ENCODE data around the gene MCRIP2. TPM values are rescaled to one million over a fixed set of nuclear protein-coding genes. Genes with fewer than 3 reads are reported as not detected.

MCRIP2 gene
- total RNA-seq, 1 experiment from 2014 or later: 18.6 TPM

GRCh38 chr16:695355-696089 lies 53.9 kb downstream of the MCRIP2 start:
- no peak for DNase-seq (ENCODE audit: low read depth)

Other genes with a start within 250 kb of the MCRIP2 start
- 72.3 and 76.0 TPM in 2 replicates for gene NME4, start 244.6 kb upstream of the MCRIP2 start, total RNA-seq (2014; rRNA removed; shearing (Covaris generic))
- 8.9 and 10.1 TPM in 2 replicates for gene DECR2, start 239.9 kb upstream of the MCRIP2 start, total RNA-seq (2014; rRNA removed; shearing (Covaris generic))
- 6.5 and 10.1 TPM in 2 replicates for gene RAB11FIP3, start 216.2 kb upstream of the MCRIP2 start, total RNA-seq (2014; rRNA removed; shearing (Covaris generic))
- 7.1 and 14.9 TPM in 2 replicates for gene CAPN15, start 114.1 kb upstream of the MCRIP2 start, total RNA-seq (2014; rRNA removed; shearing (Covaris generic))
- not detected in 2 replicates for gene PRR35, start 81.4 kb upstream of the MCRIP2 start, total RNA-seq (2014; rRNA removed; shearing (Covaris generic))
- gene NHLRC4, start 74.8 kb upstream of the MCRIP2 start, total RNA-seq (2014; rRNA removed; shearing (Covaris generic)): 0.24 and 0.29 TPM in 2 replicates
- 14.9 and 16.2 TPM in 2 replicates for gene PIGQ, start 71.9 kb upstream of the MCRIP2 start, total RNA-seq (2014; rRNA removed; shearing (Covaris generic))
- gene RAB40C, start 51.8 kb upstream of the MCRIP2 start, total RNA-seq (2014; rRNA removed; shearing (Covaris generic)): 5.5 and 7.1 TPM in 2 replicates
- 0.10 TPM in 1 of 2 replicates, not detected in the other for gene WFIKKN1, start 10.8 kb upstream of the MCRIP2 start, total RNA-seq (2014; rRNA removed; shearing (Covaris generic))
- gene METTL26, start 5.5 kb upstream of the MCRIP2 start, total RNA-seq (2014; rRNA removed; shearing (Covaris generic)): 117 and 142 TPM in 2 replicates
- 5.6 and 7.3 TPM in 2 replicates for gene WDR90, start 7.5 kb downstream of the MCRIP2 start, total RNA-seq (2014; rRNA removed; shearing (Covaris generic))
- gene RHOT2, start 26.3 kb downstream of the MCRIP2 start, total RNA-seq (2014; rRNA removed; shearing (Covaris generic)): 23.7 and 24.2 TPM in 2 replicates
- 0.72 TPM in 1 of 2 replicates, not detected in the other for gene RHBDL1, start 33.8 kb downstream of the MCRIP2 start, total RNA-seq (2014; rRNA removed; shearing (Covaris generic))
- 136 and 183 TPM in 2 replicates for gene STUB1, start 38.6 kb downstream of the MCRIP2 start, total RNA-seq (2014; rRNA removed; shearing (Covaris generic))
- 38.4 and 47.1 TPM in 2 replicates for gene JMJD8, start 42.5 kb downstream of the MCRIP2 start, total RNA-seq (2014; rRNA removed; shearing (Covaris generic))
- 2.0 and 2.6 TPM in 2 replicates for gene WDR24, start 48.6 kb downstream of the MCRIP2 start, total RNA-seq (2014; rRNA removed; shearing (Covaris generic))
- gene FBXL16, start 64.0 kb downstream of the MCRIP2 start, total RNA-seq (2014; rRNA removed; shearing (Covaris generic)): 0.24 TPM in 1 of 2 replicates, not detected in the other
- 39.2 and 57.1 TPM in 2 replicates for gene METRN, start 73.3 kb downstream of the MCRIP2 start, total RNA-seq (2014; rRNA removed; shearing (Covaris generic))
- gene ANTKMT, start 79.3 kb downstream of the MCRIP2 start, total RNA-seq (2014; rRNA removed; shearing (Covaris generic)): 18.0 and 26.3 TPM in 2 replicates
- under 0.01 and 0.12 TPM in 2 replicates for gene CCDC78, start 84.6 kb downstream of the MCRIP2 start, total RNA-seq (2014; rRNA removed; shearing (Covaris generic))
- 3.3 and 4.0 TPM in 2 replicates for gene HAGHL, start 85.3 kb downstream of the MCRIP2 start, total RNA-seq (2014; rRNA removed; shearing (Covaris generic))
- 15.3 and 21.7 TPM in 2 replicates for gene CIAO3, start 99.2 kb downstream of the MCRIP2 start, total RNA-seq (2014; rRNA removed; shearing (Covaris generic))
- 0.10 TPM in 1 of 2 replicates, not detected in the other for gene MSLN, start 118.9 kb downstream of the MCRIP2 start, total RNA-seq (2014; rRNA removed; shearing (Covaris generic))
- gene RPUSD1, start 146.6 kb downstream of the MCRIP2 start, total RNA-seq (2014; rRNA removed; shearing (Covaris generic)): 12.6 and 21.0 TPM in 2 replicates
- 11.7 and 17.5 TPM in 2 replicates for gene CHTF18, start 146.8 kb downstream of the MCRIP2 start, total RNA-seq (2014; rRNA removed; shearing (Covaris generic))
- not detected in 2 replicates for gene GNG13, start 158.9 kb downstream of the MCRIP2 start, total RNA-seq (2014; rRNA removed; shearing (Covaris generic))